Body of pancreas (tissue), 4 donors: Measurements from ENCODE around the gene METTL23.

Source experiments
- CTCF ChIP-seq, 7 experiments: fragments of 450-650 bp in 4 of 7; fragments of 200-600 bp in 3 of 7; sonication (generic) in 3 of 7; IDR thresholded peaks; one replicate each; pipeline ENCODE4 v1.5.1; 2016 to 2019; ENCODE audit warnings: antibody characterized with exemption in 7 of 7
- POLR2A ChIP-seq, 3 donors: fragments of 450-650 bp; IDR thresholded peaks; one replicate each; pipeline ENCODE4 v1.6.1; 2016; ENCODE audit warnings: antibody characterized with exemption in 3 of 3, mild to moderate bottlenecking in 2 of 3

- TF ChIP-seq POLR2A (IDR thresholded peaks at IDR 0.05) (no peak), CTCF (IDR thresholded peaks at IDR 0.05) (no peak)
Observed at GRCh38 chr17:76701471-76701967, 25.1 kb upstream of the METTL23 start.
